Kidney epithelial cell (primary cell): ENCODE results near the gene MSANTD1. TPM values are rescaled to one million over a fixed set of nuclear protein-coding genes. Genes with fewer than 3 reads are reported as not detected.

Source experiments
- DNase-seq: peaks from one replicate; pipeline ENCODE4 v3.0.0-alpha.2; 2010; ENCODE audit warnings: low read depth
- H3K27me3 ChIP-seq: 2 replicates; pipeline ENCODE4 v1.6.0; 2011; ENCODE audit warnings: low read length; ENCODE audit not compliant: control insufficient read depth, insufficient read depth
- H3K36me3 ChIP-seq: 2 replicates; pipeline ENCODE4 v1.5.1; 2011; ENCODE audit warnings: low read length; ENCODE audit not compliant: control insufficient read depth, insufficient read depth
- H3K4me3 ChIP-seq: 2 replicates; pipeline ENCODE4 v1.5.1; 2011; ENCODE audit warnings: low read depth, mild to moderate bottlenecking, control low read depth, low read length
- CTCF ChIP-seq: IDR thresholded peaks from 2 replicates; pipeline ENCODE4 v1.5.1; 2011; ENCODE audit warnings: mild to moderate bottlenecking, moderate library complexity, low read length, control low read depth, inconsistent platforms; ENCODE audit not compliant: insufficient read depth, poor library complexity, severe bottlenecking
- total RNA-seq: library from RNA; depleted of rRNA; stranded (reverse); fragments of >200 nt; gene quantifications from 2 replicates; pipeline ENCODE4 v1.2.3, GENCODE V29; 2015

Gene MSANTD1
- total RNA-seq, 1 donor from 2014 or later: 0.50 TPM

- H3K27me3 ChIP-seq: no peaks in the 10 kb centered on the region
- peaks cover 2% of the 10 kb centered on the region for H3K36me3 ChIP-seq
- DNase-seq: no peak
- no peak overlapping the region for H3K4me3 ChIP-seq
- TF ChIP-seq CTCF: no peak
Measured at GRCh38 chr4:3223346-3223745, 25.6 kb upstream of the MSANTD1 start.

- Histone ChIP-seq H3K27me3 (no peaks in the 10 kb centered on the region), H3K36me3 (peaks cover 6% of the 10 kb centered on the region), H3K4me3 (no peak overlapping the region)
- TF ChIP-seq CTCF: no peak
- DNase-seq: no peak
Measured at GRCh38 chr4:3223956-3224748, 24.8 kb upstream of the MSANTD1 start.

DNA sequence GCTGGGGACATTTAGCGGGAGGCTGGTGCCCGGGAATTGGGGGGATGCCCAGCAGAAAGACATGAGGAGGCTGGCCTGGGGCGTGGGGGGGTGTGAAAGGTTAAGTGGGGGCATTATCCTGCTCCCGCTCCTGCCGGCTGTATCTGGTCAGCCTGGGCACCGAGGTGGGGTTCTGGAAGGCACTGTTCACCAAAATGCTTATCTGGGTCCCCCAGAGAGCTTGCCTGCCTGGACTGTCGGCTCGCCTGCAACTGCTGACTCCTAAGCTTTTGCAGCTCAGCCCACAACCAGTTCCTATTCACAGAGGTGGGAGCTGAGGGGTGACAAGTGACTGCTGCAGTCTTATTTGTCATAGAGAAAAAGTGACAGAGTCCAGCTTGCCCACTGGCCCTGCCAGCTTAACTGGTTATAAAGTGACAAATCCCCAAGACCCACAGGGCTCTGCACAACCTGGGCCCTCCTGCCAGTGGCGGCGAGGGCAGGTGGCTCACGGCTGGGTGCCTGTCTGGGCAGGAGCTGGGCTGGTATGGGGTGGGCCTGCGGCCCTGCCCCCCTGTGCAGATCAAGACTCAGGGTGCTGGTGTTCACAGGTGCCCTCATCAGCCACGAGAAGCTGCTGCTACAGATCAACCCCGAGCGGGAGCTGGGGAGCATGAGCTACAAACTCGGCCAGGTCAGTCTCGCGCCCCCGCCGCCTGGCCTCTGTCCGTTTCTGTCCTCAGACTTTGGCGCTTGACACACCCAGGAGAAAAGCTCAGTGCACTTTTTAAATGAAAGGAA, 23.7 kb upstream of the MSANTD1 start:
- no peak for DNase-seq
- H3K36me3 ChIP-seq: peaks cover 7% of the 10 kb centered on the region
- no peak for TF ChIP-seq CTCF
- no peaks in the 10 kb centered on the region for H3K27me3 ChIP-seq
- H3K4me3 ChIP-seq: no peak overlapping the region

- TF ChIP-seq CTCF: no peak
- Histone ChIP-seq H3K4me3 (no peak overlapping the region), H3K27me3 (no peaks in the 10 kb centered on the region), H3K36me3 (peaks cover 7% of the 10 kb centered on the region)
- DNase-seq: no peak
Measured at GRCh38 chr4:3225936-3226335, 23.0 kb upstream of the MSANTD1 start.

DNA sequence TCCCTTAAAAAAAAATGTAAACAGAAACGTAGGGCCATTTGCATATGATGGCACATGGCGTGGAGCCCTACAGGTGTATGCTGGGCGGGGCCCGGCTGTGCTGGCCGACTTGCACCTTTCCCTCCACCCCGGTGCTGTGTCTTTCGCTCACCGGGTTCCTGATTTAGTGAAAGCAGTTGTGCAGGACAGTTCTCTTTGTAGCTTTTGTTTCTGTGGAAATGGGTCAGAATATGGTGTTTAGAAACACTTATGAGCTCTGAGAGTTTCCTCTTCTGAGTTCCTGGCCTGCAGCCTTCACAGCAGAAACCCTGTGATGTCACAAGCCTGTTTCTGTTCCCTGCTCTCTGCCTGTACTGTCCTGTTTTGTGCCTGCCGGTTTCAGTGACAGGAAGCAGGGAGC, 22.5 kb upstream of the MSANTD1 start:
- no peak for TF ChIP-seq CTCF
- DNase-seq: no peak
- no peaks in the 10 kb centered on the region for H3K27me3 ChIP-seq
- H3K36me3 ChIP-seq: peaks cover 10% of the 10 kb centered on the region
- H3K4me3 ChIP-seq: no peak overlapping the region

DNA sequence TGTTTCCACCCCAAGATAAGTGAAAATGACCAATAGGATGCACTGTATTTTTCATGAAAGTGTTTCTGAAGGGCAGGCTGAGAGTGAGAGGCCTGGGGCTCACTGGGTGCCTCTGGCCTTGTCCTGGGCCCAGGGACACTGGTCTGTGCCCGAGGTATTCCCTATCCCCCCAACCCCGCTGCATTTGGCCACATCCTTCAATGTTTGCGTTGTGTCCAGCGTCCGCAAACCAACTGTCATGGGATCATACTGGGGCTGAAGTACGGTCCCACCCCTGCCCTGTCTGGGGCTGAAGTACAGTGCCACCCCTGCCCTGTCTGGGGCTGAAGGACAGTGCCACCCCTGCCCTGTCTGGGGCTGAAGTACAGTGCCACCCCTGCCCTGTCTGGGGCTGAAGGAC, 22.0 kb upstream of the MSANTD1 start:
- no peak for TF ChIP-seq CTCF
- Histone ChIP-seq H3K27me3 (no peaks in the 10 kb centered on the region), H3K4me3 (no peak overlapping the region), H3K36me3 (peaks cover 10% of the 10 kb centered on the region)
- DNase-seq: no peak
